ENCODE data around the gene PDZD7. TPM values are rescaled to one million over a fixed set of nuclear protein-coding genes. Genes with fewer than 3 reads are reported as not detected.

PDZD7 gene
- total RNA-seq, 1 donor from 2014 or later, result 0.04 TPM

DNA sequence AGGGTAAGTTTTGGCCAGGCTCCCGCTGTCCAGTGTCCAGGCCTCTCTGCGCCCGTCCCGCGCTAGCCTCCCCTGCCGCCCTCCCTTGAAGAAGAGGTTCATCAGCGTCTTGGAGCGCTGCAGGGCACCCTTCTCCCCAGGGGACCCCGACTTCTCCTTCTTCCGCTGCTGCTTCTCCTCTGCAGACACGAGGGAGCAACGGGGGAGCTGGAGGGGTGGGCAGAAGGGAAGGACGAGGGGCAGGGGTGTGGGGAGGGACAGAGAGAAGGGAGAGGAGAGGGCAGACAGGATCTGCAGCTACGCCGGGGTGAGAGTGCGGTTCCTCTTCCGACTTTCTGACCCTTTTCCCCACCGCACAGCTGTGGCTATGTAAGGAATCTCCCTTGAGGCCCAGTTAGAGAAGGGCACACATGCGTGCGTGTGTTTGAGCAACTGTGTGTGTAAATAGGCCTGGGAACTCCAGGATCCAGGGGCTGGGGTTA is 12.8 kb downstream of the PDZD7 start:
- ATAC-seq, result no peak

DNA sequence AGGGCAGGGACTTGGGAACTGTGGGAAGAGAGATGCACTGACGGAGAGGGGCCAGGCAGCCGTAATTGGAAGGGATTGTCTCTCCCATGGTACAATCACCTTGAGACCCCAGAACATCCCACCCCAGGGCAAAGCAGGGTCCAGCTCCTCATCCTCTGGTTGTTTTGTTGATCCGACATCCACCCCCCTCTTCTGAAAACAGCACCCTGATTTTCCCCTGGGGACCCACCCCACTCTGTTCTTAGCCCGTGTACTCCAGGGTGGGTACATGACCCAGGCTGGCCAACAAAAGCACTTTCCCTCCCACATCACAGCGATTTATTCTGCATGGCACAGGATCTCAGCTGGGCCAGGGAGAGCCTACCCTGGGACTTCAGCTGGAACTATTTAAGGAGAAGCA is 14.1 kb downstream of the PDZD7 start:
- ATAC-seq, result no peak

DNA sequence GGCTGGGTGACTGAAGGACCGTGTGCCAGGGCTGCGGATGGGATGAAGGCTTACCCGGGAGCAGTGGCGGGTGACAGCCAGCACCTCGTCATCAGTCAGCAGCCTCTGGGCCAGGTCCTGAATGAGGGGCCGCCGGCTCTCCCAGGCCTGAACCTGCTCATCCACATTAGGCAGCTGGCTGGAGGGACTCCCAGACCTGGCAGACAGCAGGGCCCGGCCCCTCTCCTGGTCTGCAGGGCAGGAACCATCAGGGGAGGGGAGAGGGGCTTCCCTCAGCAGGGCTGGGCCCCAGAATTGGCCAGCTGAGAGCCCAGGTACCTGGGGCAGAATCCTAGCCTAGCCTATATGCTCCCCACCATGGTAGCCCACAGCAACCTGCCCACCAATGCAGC is 15.4 kb downstream of the PDZD7 start:
- ATAC-seq, result no peak

DNA sequence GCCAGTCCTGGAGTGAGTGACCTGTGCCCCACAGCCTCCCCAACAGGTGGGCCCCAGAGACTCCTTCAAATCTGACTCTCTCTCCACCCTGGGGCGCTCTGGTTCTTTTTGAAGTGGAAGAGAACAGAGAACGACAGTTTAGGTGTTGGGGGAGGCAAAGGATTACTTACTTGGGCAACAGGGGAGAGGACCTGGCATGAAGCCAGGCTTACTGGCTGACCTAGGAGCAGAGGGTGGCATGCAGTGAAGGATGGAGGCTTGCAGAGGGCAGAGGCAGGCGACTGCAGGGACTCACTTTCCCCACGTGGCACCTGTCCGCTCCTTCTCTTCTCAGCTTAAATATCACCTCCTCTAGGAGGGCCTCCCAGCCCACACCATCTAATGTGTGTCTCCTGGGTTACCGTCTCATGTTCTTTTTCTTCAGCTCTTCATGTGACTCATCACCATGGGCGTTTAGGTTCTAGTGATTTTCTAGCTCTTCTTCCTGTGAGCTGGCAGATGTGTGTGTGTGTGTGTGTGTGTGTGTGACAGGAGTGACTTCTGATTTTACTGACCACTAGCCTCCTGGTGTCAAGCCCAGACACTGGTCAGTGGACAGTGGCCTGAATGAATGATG is 15.9 kb downstream of the PDZD7 start:
- no peak for ATAC-seq

DNA sequence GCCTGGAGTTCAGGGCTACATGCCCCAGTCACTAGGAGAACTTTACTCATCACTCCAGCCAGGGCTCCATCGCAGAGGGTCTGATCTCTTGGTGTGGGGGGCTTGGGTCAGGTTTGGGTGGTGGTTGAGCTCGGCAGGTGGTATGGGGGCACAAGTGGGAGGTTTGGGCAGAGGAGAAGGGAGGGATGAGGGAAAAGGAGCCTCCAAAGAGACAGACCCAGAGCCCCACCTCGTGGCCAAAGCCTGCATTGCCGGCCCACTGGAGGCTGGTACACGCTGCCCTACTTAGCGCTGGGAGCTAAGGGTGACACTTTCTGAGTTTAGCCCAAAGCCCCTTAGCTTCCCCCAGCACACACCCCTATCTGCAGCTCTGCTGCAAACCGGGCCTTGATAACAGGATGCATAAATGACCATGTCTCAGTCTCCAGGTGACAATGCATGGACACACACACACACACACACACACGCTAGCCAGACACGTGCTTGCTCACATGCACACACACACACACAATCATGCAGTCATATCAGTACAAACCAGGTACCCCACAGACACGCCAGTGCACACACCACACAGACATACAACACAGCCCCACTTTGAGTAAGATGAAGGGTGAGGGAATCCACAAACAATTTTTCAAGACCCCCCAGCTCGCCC is 16.6 kb downstream of the PDZD7 start:
- ATAC-seq, result peak; percentile 65

DNA sequence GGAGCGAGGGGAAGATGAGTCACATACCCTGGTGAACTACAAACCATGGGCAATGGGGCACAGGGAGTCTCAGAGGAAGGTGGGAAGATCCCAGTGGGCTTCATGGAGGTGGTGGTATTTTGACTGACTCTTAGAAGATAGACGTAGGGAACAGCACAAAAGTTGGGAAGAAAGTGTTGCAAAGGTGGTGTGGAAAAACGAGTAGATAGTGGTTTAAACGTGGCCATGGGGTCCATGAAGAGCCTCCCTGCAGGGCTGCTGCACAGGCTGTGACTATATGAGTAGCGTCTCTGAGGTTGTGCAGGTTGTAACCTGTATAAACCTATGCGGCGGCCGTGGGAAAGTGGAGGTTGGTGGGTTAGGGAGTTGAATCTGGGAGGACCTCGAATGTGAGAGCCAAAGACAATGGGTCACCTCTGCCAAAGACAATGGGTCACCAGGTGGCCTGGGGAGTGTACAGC is 17.5 kb downstream of the PDZD7 start:
- no peak for ATAC-seq

DNA sequence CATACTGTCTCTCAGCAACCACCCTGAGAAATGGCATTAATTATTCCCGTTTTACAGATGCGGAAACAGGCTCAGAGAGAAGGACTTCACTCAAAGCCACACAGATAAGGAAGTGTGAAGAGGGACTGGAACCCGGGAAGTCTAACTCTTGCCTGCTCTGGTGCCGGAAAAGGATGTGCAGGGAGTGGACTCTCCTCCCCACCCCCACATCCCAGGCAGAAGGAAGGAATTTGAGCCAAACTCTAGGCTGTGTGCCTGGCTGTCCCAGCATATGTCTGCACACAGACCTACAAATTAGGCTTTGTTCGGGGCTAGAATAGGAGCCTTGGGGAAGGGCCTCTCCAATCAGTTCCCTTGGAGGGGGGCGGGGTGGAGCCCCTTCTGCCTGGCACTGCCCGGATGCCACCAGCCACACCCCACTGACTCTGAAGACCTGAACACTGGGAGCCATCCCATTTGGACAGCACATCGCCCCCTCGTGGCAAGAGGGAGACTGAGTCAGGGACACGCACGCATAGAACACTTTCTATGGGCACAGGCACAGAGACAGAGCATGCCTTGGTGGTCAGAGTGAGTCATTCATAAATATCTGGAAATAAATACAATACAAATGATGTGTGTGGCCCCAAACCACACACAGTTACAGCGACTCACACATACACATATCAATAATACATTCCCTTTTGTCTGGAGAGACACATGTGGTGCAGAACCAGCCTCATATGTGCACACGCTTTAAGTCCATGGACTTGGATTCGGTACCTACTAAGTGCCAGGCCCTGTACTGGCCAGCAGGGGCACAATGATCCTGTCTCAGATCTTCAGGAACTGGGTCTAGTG is 18.2 kb downstream of the PDZD7 start:
- peak; percentile 73 for ATAC-seq

DNA sequence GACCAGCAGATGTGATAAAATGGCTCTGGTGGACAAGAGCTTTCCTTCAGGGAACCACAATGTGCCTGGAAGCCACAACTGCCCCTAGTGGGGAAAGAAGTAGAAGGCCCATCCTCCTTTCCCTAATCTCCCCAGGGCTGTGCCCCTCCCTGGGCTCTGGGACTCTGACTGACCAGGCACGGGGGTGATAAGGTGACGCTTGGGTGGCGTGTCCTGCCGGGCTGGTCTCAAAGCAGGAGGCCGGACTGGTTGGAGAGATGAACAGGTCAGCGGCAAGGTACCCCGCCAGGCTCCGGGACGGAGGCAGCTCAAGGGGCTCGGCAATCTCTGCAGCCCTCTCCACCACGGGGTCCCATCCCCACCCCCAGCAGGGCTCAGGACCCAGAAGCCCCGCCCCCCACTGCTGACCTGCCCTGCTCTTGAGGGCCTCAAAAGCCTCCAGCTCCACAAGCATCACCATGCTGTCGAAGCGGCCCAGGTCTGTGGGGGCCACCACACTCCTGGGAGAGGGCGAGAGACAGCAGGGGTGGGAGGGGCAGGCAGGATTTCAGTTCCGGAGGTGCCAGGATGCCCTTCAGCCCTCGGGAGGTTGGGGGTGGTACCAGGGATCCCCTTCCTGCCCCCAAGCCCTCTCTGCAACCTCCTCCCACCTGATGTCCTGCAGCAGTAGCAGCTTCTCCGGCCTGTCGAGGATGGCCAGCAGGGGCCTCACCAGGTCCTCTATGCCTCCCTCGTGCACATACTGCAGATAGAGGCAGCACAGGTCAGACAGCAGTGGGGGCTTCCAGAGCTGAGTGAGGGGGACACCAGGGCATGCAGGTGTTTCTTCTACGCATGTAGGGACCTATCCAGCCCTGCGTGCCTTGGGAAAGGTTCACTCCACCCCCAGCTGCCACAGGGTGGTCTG is 19.2 kb downstream of the PDZD7 start:
- no peak for ATAC-seq

DNA sequence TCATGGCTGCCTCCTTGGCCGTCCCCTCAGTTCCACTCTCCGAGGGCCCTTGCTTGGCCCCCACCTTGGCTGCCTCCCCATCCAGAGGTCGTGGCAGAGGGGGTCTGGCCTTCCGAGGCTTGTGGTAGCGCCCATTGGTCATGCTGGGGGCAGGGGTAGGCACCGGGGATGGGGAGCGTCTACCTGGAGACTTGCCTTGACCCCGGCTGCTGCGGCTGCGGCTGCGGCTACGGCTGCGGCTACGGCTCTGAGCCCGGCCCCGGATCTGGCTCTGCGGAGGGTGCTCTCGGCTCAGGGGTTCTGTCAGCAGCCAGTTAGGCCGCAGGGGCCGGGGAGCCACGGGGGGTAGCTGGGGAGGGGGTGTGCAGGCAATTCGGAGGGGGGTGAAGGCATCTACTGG is 20.6 kb downstream of the PDZD7 start:
- no peak for ATAC-seq

DNA sequence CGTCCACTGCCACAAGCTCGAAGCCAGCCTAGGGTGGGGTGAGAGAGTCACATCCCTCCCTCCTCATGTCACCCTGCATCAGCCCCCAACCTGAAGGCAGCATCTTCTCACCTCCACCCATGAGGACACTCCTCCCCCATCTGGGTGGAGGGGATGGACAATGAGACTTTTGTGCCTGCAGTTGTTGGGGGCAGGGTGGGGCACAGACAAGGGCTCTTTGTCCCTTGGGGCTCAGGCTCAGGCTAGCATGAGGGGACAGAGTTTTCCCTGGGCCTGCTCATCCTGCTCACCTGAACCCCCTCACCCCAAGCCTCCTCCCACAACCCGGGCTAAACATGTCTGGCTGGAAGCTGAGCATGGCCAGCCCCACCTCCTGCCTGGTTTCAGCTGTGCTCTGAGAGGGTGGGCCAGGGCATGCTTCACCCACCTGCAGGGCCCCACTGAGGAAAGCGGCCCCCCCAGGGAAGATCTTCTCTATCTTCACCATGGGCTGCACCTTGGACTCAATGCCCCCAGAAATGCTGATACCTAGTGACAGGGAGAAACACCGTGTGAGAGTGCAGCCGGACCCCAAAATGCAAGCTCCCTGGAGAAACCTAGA is 22.0 kb downstream of the PDZD7 start:
- no peak for ATAC-seq

DNA sequence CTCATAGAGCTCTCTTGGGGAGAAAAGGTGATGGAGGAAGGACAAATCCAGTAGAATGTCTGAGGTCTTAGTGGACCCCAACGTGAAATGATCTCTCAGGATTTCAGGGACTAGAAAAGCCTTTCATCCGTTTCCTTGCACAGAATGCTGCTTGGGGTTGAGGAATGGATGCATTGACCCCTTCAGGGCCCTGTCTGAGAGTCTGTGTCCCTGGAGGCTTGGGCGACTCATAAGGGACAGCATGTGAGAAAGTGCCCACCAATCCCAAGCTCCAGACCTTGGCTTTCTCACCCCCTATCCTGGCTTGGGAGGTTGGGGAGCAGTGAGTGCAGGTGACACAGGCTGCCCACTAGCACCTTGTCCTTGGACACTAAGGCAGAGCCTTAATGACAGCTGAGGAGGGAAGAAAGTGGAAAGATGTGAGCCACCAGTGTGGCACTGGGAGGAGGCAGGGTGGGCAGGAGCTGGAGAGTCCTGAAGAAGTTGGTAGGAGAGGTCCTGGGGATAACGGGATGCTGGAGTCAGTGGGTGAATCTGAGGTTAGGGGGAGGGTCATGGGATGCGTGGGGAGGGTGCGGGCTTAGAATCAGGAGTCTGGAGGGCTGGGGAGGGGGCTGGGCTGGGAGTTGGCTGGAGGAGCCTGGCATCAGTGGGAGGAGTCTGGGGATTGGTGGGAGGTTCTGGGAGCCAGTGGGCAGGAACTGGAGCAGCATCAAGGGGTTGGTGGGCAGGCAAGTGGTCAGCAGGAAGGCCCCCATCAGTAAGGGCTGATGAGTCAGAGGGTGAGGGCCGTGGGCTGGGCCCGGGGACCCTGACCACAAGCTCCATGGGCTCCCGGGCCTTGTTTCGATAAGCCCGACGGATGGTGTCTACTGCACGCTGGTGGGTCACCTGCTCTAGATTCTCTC is 22.8 kb downstream of the PDZD7 start:
- no peak for ATAC-seq

DNA sequence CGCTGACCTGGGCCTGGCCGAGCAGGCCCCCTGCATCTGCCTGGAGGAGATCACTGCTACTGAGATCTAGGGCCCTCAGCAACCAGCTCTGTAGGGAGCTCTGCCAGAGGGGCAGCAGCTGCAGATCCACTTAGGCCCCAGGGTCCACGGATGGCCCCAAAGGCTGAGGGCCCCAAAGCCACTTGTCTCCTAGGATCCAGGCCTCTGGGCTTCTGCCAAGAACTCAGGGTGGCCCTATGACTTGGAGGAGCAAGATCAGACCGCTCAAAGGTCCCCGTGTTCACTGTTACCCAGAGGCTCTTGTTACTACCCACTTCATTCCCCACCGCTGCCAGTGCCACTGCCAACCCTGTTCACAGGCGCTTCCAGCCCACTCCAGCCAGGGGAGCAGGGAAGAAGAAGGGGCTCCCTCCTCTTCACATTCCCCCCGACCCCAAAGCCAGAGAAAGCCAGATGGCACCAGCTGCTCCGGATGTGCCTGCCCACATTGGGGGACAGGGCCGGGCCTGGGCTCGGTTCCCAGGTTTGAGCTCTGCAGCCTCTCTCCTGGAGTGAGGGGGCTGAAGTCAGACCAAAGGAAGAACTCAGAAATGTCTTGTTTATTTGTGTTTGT is 23.7 kb downstream of the PDZD7 start:
- ATAC-seq, result no peak

DNA sequence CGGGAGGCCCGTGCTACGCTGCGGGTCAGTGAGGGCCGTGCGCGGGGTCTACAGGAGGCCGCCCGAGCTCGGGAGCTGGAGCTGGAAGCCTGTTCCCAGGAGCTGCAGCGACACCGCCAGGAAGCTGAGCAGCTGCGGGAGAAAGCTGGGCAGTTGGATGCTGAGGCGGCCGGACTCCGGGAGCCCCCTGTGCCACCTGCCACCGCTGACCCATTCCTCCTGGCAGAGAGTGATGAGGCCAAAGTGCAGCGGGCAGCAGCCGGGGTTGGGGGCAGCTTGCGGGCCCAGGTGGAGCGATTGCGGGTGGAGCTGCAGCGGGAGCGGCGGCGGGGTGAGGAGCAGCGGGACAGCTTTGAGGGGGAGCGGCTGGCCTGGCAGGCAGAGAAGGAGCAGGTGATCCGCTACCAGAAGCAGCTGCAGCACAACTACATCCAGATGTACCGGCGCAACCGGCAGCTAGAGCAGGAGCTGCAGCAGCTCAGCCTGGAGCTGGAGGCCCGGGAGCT is 24.3 kb downstream of the PDZD7 start:
- no peak for ATAC-seq

DNA sequence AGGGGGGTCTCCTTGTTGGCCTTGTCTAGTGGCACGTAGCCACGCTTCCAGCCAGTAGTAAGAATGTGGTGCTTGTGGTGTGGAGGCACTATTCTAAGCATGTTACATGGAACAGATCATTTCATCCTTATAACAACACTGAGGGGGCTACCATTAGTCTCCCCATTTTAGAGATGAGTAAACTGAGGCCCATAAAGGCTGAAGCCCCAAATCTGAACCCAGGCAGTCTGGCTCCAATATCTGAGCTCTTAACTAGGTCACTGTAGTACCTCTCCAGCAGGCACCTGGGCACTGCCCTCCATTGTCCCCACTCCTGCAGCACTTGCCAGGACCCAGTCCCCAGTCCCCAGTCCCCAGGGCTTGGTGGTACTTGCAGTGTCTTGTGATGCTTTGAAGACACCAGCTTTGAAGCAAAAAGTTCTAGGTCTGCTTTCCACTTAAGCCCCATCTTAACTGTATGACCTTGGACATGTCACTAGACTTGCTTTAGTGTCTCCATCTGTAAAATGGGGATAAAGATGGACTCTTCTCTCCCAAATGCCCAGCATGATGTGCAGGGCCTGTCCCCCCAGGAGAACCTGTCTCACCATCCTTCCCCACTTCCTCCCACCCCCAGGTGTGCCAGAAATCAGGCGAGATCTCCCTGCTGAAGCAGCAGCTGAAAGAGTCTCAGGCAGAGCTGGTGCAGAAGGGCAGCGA is 24.9 kb downstream of the PDZD7 start:
- ATAC-seq, result no peak

DNA sequence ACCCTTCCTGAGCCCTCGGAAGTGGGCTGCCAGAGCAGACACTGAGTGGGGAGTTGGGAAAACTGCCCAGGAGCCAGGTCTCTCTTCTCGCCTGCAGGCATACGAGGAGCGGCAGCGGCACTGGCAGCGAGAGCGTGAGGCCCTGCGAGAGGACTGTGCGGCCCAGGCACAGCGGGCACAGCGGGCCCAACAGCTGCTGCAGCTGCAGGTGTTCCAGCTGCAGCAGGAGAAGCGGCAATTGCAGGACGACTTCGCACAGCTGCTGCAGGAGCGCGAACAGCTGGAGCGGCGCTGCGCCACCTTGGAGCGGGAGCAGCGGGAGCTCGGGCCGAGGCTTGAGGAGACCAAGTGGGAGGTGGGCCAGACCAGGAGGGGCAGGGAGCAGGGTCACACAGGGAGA is 25.6 kb downstream of the PDZD7 start:
- ATAC-seq, result no peak

DNA sequence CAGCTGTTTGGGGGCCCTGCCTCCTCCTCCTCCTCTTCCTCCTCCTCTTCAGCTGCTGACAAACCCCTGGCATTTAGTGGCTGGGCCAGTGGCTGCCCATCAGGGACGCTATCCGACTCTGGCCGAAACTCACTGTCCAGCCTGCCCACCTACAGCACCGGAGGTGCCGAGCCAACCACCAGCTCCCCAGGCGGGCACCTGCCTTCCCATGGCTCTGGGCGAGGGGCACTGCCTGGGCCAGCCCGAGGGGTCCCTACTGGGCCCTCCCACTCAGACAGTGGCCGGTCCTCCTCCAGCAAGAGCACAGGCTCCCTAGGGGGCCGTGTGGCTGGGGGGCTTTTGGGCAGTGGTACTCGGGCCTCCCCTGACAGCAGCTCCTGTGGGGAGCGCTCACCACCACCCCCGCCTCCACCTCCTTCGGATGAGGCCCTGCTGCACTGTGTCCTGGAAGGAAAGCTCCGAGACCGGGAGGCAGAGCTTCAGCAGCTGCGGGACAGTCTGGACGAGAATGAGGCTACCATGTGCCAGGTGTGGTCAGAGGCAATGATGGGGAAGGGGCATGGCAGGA is 27.2 kb downstream of the PDZD7 start:
- no peak for ATAC-seq

DNA sequence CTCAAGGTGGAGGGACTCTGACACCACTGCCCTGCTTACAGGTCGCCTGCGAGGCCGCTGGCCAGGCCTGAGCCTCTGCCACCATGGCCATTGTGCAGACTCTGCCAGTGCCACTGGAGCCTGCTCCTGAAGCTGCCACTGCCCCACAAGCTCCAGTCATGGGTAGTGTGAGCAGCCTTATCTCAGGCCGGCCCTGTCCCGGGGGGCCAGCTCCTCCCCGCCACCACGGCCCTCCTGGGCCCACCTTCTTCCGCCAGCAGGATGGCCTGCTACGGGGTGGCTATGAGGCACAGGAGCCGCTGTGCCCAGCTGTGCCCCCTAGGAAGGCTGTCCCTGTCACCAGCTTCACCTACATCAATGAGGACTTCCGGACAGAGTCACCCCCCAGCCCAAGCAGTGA is 28.5 kb downstream of the PDZD7 start:
- ATAC-seq, result no peak

DNA sequence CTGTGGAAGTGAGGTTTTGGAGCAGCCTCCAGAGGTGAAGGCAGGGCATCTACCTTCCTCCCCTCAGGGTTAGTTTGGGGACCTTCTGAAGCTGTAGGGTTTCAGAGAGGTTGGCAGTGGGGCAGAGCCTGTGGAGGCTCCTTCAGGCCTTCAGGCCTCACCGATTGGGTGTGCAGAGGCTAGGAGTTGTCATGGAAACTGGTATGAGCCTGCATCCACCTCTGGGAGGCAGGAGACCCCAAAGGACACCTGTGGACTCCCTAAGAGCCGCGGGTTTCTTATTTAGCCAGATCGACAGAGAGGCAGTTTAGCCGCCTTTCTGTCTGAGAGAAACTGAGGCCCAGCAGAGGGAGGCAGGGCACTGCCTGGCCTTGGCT is 29.3 kb downstream of the PDZD7 start:
- ATAC-seq, result no peak

DNA sequence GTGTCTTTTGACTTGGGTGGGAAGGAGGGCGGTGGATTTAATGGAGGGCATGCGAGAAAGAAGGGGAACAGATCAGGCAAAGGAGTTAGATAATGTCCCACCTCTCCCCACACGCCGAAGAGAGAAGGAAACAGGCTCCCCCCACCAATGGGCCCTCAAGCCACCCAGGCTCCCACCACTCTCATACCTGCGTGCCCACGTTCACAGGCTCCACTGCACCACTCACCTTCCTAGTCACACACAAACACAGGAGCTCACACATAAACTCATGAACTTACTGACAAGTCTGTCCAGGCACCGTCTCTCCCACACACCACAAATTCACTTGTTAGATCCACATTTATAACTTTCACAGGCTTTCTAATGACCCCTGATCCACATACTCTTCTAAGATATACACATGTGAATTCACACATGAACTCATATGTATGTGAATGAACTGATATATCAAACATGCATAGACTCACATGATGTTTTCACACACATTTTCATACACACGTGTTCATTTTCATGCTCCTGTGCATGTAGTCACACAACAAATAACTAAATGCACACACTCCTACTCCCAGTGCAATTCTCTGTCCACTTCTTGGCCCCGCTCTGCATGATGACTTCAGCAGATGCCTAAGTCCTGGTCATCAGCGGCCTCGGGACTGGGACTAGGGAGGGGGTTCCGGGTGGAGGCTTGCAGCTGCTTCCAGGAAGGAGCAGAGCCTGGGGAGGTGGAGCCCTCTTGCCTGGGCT is 29.8 kb downstream of the PDZD7 start:
- peak; percentile 6 for ATAC-seq

All from esophagus mucosa (tissue), 1 donor.